Measurements from ENCODE around the gene PNMA8B. TPM values are rescaled to one million over a fixed set of nuclear protein-coding genes. Genes with fewer than 3 reads are reported as not detected.

PNMA8B gene
- total and polyA plus RNA-seq, 4 experiments from 2014 or later, result 0.24 to 1.2 (median 0.75) TPM

DNA sequence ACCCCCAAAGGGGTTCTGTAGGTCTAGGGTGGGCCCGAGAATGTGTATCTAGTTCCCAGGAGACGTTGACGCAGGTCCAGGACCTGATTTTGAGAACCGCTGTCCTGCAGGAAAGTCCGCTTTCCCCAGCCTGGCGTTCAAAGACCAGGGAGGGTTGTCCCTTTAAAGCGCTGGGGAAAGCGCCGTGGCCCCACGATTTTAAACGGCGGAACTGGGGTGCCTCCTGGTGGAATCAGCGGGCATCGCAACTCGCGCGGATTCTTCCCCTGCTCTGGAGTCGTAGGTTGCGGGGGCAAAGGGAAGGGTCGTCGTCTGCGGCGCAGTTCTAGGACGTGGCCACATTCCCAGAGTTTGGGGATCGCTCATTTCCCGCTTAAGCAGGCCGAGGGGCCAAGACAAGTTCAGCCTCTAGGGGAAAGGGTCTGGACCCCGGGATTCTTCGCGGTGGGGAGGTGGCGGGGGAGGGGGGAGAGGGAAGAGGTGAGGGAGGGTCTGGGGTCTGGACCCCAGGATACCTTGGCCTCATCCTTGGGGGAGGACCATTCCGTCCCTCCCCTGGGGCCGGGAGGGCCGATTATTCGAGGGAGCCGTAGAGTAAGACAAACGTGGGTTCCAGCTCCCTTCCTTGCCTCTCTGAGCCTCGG, 7.7 kb downstream of the PNMA8B start:
- Mint-ChIP-seq H3K27me3 (peaks cover 45 to 60% of the 10 kb centered on the region in 2 donors), H3K27ac (no peak overlapping the region), H3K9me3 (no peaks in the 10 kb centered on the region), H3K4me1 (peaks cover 9 to 57% (median 12%) of the 10 kb centered on the region in 4 donors), H3K36me3 (no peaks in the 10 kb centered on the region), H3K4me3 (peak overlapping the region in 1 of 8 donors; percentile 63)
- no peak overlapping the region for H3K27ac ChIP-seq (ENCODE audit: low read depth, low read length)
- peaks cover 39% of the 10 kb centered on the region for H3K27me3 ChIP-seq (ENCODE audit: insufficient read depth, low read length)
- POLR2A ChIA-PET (ENCODE audit: partially characterized antibody), result interaction anchor here (0.6 kb wide), 1 partner anchor 126 kb away, joined by 4 read pairs; no protein-coding TSS in a partner anchor
- intact Hi-C loops (cut with micrococcal nuclease), result loop anchor here (1.0 to 5.0 kb wide), 3 partner anchors 86 to 461 kb away; no protein-coding TSS in a partner anchor
- no peaks in the 10 kb centered on the region for H3K36me3 ChIP-seq (ENCODE audit: insufficient read depth, low read length)
- CTCF ChIA-PET (ENCODE audit: partially characterized antibody), result interaction anchor here (0.6 to 2.5 kb wide), 5 partner anchors 51 to 207 kb away, joined by 5 to 17 read pairs (median 11); no protein-coding TSS in a partner anchor
- no peak overlapping the region for H3K4me3 ChIP-seq (ENCODE audit: low read length in 2 of 2)
- H3K9me3 ChIP-seq (ENCODE audit: control insufficient read depth in 1 of 2, low read length in 2 of 2), result no peaks in the 10 kb centered on the region
- peak; percentile 60 to 71 (median 61) for DNase-seq
- H3K4me1 ChIP-seq (ENCODE audit: insufficient read depth, low read length), result peaks cover 20% of the 10 kb centered on the region

DNA sequence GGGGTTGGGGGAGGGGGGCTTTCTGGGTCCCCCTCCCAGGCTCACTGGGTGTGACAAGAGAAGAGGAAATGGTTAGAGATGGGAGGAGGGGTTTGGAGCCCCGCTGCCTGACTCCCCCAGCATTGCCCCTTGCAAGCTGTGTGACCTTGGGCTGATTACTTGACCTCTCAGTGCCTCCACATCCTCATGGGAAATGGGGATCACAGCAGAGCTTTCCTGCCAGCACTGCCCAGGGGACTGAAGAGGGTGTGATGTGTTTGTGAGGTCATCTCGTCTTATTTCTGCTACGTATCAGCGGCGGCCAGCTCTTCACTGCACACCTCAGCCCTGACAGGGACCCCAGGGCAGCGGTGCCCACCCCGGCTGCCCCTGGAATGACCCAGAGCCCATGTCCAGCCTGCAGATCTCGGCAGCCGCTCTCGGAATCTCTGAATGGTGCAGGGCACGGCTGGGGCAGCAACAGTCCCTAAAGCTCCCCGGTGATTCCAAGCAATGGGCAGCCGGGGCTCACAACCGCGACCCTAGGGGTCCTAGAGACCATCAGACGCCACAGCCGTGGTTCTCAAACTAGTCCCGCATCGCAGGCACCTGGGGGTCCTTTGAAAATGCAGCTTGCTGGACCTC, 8.4 kb downstream of the PNMA8B start:
- Histone ChIP-seq H3K9me3 (ENCODE audit: control insufficient read depth in 1 of 2, low read length in 2 of 2) (no peaks in the 10 kb centered on the region), H3K27me3 (ENCODE audit: insufficient read depth, low read length) (peaks cover 36% of the 10 kb centered on the region), H3K27ac (ENCODE audit: low read depth, low read length) (no peak overlapping the region), H3K4me3 (ENCODE audit: low read length in 2 of 2) (no peak overlapping the region), H3K36me3 (ENCODE audit: insufficient read depth, low read length) (no peaks in the 10 kb centered on the region), H3K4me1 (ENCODE audit: insufficient read depth, low read length) (peaks cover 14% of the 10 kb centered on the region)
- Mint-ChIP-seq H3K4me1 (peaks cover 9 to 57% (median 12%) of the 10 kb centered on the region in 4 donors), H3K4me3 (peak overlapping the region in 1 of 8 donors; percentile 31), H3K27me3 (peaks cover 49 to 66% of the 10 kb centered on the region in 2 donors), H3K36me3 (no peaks in the 10 kb centered on the region), H3K9me3 (no peaks in the 10 kb centered on the region), H3K27ac (peak overlapping the region in 1 of 7 donors; percentile 13)
- ChIA-PET CTCF (ENCODE audit: partially characterized antibody) (interaction anchor here (1.0 to 2.5 kb wide), 4 partner anchors 85 to 207 kb away, joined by 5 to 17 read pairs (median 12); no protein-coding TSS in a partner anchor), POLR2A (ENCODE audit: partially characterized antibody) (no interaction called here)
- intact Hi-C loops (cut with micrococcal nuclease), result loop anchor here (1.0 to 5.0 kb wide), 2 partner anchors 85 to 460 kb away; no protein-coding TSS in a partner anchor
- DNase-seq, result no peak

DNA sequence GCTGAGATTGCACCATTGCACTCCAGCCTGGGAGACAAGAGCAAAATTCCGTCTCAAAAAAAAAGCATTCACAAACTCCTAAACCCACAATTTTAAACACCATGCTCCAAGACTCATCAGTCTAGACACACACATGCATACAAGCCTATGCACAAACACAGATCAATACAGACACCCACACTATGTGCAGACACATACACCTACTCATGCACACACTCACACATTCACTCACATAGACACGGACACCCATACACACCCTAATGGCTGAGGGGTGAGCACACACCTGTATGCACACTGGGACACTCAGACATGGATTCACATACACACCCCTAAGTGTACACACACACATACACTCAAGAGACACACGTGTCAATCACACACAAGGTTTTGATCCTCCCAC, 9.3 kb downstream of the PNMA8B start:
- intact Hi-C loops (cut with micrococcal nuclease), result loop anchor here (5.0 kb wide), 1 partner anchor 459 kb away; no protein-coding TSS in a partner anchor
- no peak overlapping the region for H3K4me3 ChIP-seq (ENCODE audit: low read length in 2 of 2)
- CTCF ChIA-PET (ENCODE audit: partially characterized antibody), result no interaction called here
- peaks cover 14% of the 10 kb centered on the region for H3K4me1 ChIP-seq (ENCODE audit: insufficient read depth, low read length)
- H3K9me3 Mint-ChIP-seq, result no peaks in the 10 kb centered on the region
- H3K4me1 Mint-ChIP-seq, result peaks cover 9 to 48% (median 12%) of the 10 kb centered on the region in 4 donors
- H3K9me3 ChIP-seq (ENCODE audit: control insufficient read depth in 1 of 2, low read length in 2 of 2), result no peaks in the 10 kb centered on the region
- POLR2A ChIA-PET (ENCODE audit: partially characterized antibody), result no interaction called here
- H3K27me3 Mint-ChIP-seq, result peaks cover 48 to 62% of the 10 kb centered on the region in 2 donors
- H3K36me3 Mint-ChIP-seq, result no peaks in the 10 kb centered on the region
- no peak overlapping the region for H3K4me3 Mint-ChIP-seq
- no peak overlapping the region for H3K27ac ChIP-seq (ENCODE audit: low read depth, low read length)
- no peak overlapping the region for H3K27ac Mint-ChIP-seq
- no peaks in the 10 kb centered on the region for H3K36me3 ChIP-seq (ENCODE audit: insufficient read depth, low read length)
- no peak for DNase-seq
- H3K27me3 ChIP-seq (ENCODE audit: insufficient read depth, low read length), result peaks cover 28% of the 10 kb centered on the region

DNA sequence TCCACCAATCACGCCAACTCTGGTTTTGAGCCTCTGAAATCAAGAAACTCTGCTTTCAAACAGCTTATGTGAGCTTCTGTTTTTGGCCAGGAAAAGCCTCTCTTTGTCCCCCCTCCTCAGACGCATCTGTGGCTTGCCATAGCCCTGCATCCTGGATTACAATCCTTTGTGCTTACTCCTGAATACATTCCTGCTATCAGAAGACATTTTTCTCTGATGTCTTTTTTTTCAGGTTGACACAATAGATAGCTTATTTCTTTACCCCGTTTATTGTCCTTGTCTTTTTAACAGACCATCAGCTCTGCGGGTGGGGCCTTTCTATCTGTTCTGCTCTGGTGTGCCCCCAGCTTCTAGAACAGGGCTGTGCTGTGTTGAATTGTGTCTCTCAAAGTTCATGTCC, 11.0 kb downstream of the PNMA8B start:
- intact Hi-C loops (cut with micrococcal nuclease), result loop anchor here (5.0 kb wide), 1 partner anchor 457 kb away; no protein-coding TSS in a partner anchor

DNA sequence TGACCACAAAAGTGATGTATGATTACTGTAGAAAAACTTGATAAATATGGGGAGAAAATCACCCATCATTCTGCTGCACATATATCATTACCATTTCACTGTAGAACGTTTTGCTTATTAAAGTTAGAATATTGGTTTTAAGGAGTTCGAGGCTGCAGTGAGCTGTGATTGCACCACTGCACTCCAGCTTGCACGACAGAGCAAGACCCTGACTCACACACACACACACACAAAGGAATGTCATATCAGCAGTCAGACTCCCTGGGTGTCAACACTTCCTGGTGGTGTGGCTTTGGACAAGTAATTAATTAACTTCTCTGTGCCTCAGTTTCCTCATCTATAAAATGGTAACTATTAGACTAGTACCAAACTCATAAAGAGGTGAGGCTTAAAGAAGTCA, 13.0 kb downstream of the PNMA8B start:
- no peak overlapping the region for H3K27ac Mint-ChIP-seq
- intact Hi-C loops (cut with micrococcal nuclease), result no loop called here
- CTCF ChIA-PET (ENCODE audit: partially characterized antibody), result no interaction called here

More for the DNA sequence above, 11.0 kb downstream of the PNMA8B start:
- no peaks in the 10 kb centered on the region for H3K36me3 Mint-ChIP-seq
- H3K27ac ChIP-seq (ENCODE audit: low read depth, low read length), result no peak overlapping the region
- peaks cover 10% of the 10 kb centered on the region for H3K4me1 ChIP-seq (ENCODE audit: insufficient read depth, low read length)
- no peaks in the 10 kb centered on the region for H3K9me3 ChIP-seq (ENCODE audit: control insufficient read depth in 1 of 2, low read length in 2 of 2)
- H3K9me3 Mint-ChIP-seq, result no peaks in the 10 kb centered on the region
- DNase-seq, result no peak
- peaks cover 38 to 52% of the 10 kb centered on the region in 2 donors for H3K27me3 Mint-ChIP-seq
- POLR2A ChIA-PET (ENCODE audit: partially characterized antibody), result no interaction called here
- no peak overlapping the region for H3K4me3 Mint-ChIP-seq
- peaks cover 3 to 31% (median 11%) of the 10 kb centered on the region in 4 donors for H3K4me1 Mint-ChIP-seq
- H3K4me3 ChIP-seq (ENCODE audit: low read length in 2 of 2), result no peak overlapping the region
- no peak overlapping the region for H3K27ac Mint-ChIP-seq
- no peaks in the 10 kb centered on the region for H3K36me3 ChIP-seq (ENCODE audit: insufficient read depth, low read length)
- H3K27me3 ChIP-seq (ENCODE audit: insufficient read depth, low read length), result peaks cover 21% of the 10 kb centered on the region
- CTCF ChIA-PET (ENCODE audit: partially characterized antibody), result interaction anchor here (0.8 to 1.4 kb wide), 2 partner anchors 89 to 204 kb away, joined by 3 to 6 read pairs; no protein-coding TSS in a partner anchor

DNA sequence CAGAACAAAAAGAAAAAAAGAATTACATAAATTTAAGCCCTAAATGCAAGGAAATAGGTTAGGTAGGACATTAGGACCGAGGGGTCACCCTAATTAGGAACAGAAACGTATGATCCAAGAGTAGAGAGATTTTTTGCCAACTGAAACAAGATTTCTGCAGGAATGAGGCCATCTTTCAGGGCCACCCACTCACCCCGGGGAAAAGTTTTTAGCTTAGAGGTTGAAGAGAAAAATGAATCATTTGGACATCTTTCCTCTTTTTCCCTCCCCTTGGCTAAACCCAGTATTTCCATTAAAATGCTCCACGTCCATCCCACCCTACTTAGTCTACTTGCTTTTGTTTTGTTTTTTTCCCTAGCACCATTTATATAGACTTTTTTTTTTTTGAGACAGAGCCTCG, 13.7 kb downstream of the PNMA8B start:
- Mint-ChIP-seq H3K27ac (no peak overlapping the region), H3K4me1 (peaks cover 0 to 13% (median 3%) of the 10 kb centered on the region in 4 donors), H3K36me3 (no peaks in the 10 kb centered on the region), H3K9me3 (no peaks in the 10 kb centered on the region), H3K4me3 (no peak overlapping the region), H3K27me3 (peaks cover 26 to 35% of the 10 kb centered on the region in 2 donors)
- no peak for DNase-seq
- Histone ChIP-seq H3K4me3 (ENCODE audit: low read length in 2 of 2) (no peak overlapping the region), H3K4me1 (ENCODE audit: insufficient read depth, low read length) (no peaks in the 10 kb centered on the region), H3K9me3 (ENCODE audit: control insufficient read depth in 1 of 2, low read length in 2 of 2) (no peaks in the 10 kb centered on the region), H3K27me3 (ENCODE audit: insufficient read depth, low read length) (no peaks in the 10 kb centered on the region), H3K27ac (ENCODE audit: low read depth, low read length) (no peak overlapping the region), H3K36me3 (ENCODE audit: insufficient read depth, low read length) (no peaks in the 10 kb centered on the region)
- intact Hi-C loops (cut with micrococcal nuclease), result no loop called here
- ChIA-PET POLR2A (ENCODE audit: partially characterized antibody) (no interaction called here), CTCF (ENCODE audit: partially characterized antibody) (no interaction called here)

More for the DNA sequence above, 13.0 kb downstream of the PNMA8B start:
- Histone ChIP-seq H3K4me1 (ENCODE audit: insufficient read depth, low read length) (peaks cover 6% of the 10 kb centered on the region), H3K9me3 (ENCODE audit: control insufficient read depth in 1 of 2, low read length in 2 of 2) (no peaks in the 10 kb centered on the region), H3K27ac (ENCODE audit: low read depth, low read length) (no peak overlapping the region), H3K4me3 (ENCODE audit: low read length in 2 of 2) (no peak overlapping the region), H3K36me3 (ENCODE audit: insufficient read depth, low read length) (no peaks in the 10 kb centered on the region), H3K27me3 (ENCODE audit: insufficient read depth, low read length) (peaks cover 4% of the 10 kb centered on the region)
- Mint-ChIP-seq H3K4me3 (no peak overlapping the region), H3K9me3 (no peaks in the 10 kb centered on the region), H3K36me3 (no peaks in the 10 kb centered on the region), H3K4me1 (peaks cover 0 to 20% (median 3%) of the 10 kb centered on the region in 4 donors), H3K27me3 (peaks cover 28 to 42% of the 10 kb centered on the region in 2 donors)
- POLR2A ChIA-PET (ENCODE audit: partially characterized antibody), result no interaction called here
- DNase-seq, result no peak

DNA sequence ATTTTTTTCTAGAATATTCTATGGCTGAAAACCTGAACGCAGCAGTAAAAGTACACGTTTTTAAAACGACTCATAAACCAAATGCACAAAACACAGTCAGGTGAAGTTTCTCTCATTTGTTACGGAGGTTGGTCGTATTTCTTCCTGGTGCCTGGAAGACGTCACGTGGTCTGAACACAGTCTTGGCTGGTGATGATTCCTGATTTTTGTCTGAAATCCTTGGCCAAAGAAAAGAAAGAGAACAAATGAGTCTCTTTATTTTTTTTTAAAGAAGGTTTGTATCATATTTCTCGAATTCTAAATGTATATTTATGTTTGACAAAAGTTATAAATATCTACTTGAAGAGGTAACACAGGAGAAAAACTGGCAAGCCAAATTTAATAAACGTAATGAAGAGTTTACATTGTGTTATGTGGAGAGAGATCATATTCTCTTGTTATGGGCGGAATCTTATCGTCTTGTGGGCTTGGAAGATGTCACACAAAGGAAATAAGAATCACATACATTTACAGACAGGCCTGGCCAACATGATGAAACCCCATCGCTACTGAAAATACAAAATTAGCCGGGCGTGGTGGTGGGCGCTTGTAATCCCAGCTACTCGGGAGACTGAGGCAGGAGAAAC, 14.3 kb downstream of the PNMA8B start:
- Histone ChIP-seq H3K4me1 (ENCODE audit: insufficient read depth, low read length) (no peaks in the 10 kb centered on the region), H3K9me3 (ENCODE audit: control insufficient read depth in 1 of 2, low read length in 2 of 2) (no peaks in the 10 kb centered on the region), H3K36me3 (ENCODE audit: insufficient read depth, low read length) (no peaks in the 10 kb centered on the region), H3K27me3 (ENCODE audit: insufficient read depth, low read length) (no peaks in the 10 kb centered on the region), H3K27ac (ENCODE audit: low read depth, low read length) (no peak overlapping the region), H3K4me3 (ENCODE audit: low read length in 2 of 2) (no peak overlapping the region)
- H3K9me3 Mint-ChIP-seq, result no peaks in the 10 kb centered on the region
- peaks cover 0 to 7% (median 2%) of the 10 kb centered on the region in 4 donors for H3K4me1 Mint-ChIP-seq
- POLR2A ChIA-PET (ENCODE audit: partially characterized antibody), result no interaction called here
- intact Hi-C loops (cut with micrococcal nuclease), result no loop called here
- H3K27ac Mint-ChIP-seq, result no peak overlapping the region
- no peaks in the 10 kb centered on the region for H3K36me3 Mint-ChIP-seq
- no peak for DNase-seq
- peaks cover 23 to 30% of the 10 kb centered on the region in 2 donors for H3K27me3 Mint-ChIP-seq
- CTCF ChIA-PET (ENCODE audit: partially characterized antibody), result no interaction called here
- H3K4me3 Mint-ChIP-seq, result no peak overlapping the region

Data from CD4-positive, alpha-beta memory T cell (primary cell).